ENCODE measurements around the gene HOXA7.

- TF ChIP-seq, protein P1, sequence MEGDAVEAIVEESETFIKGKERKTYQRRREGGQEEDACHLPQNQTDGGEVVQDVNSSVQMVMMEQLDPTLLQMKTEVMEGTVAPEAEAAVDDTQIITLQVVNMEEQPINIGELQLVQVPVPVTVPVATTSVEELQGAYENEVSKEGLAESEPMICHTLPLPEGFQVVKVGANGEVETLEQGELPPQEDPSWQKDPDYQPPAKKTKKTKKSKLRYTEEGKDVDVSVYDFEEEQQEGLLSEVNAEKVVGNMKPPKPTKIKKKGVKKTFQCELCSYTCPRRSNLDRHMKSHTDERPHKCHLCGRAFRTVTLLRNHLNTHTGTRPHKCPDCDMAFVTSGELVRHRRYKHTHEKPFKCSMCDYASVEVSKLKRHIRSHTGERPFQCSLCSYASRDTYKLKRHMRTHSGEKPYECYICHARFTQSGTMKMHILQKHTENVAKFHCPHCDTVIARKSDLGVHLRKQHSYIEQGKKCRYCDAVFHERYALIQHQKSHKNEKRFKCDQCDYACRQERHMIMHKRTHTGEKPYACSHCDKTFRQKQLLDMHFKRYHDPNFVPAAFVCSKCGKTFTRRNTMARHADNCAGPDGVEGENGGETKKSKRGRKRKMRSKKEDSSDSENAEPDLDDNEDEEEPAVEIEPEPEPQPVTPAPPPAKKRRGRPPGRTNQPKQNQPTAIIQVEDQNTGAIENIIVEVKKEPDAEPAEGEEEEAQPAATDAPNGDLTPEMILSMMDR (IDR thresholded peaks at IDR 0.05), result no peak
- TF ChIP-seq POLR2A (IDR thresholded peaks at IDR 0.05), result no peak
Observed at GRCh38 chr7:27163288-27164044, 7.0 kb upstream of the HOXA7 start.
